Measurements from ENCODE around the gene ZMYND11. TPM values are rescaled to one million over a fixed set of nuclear protein-coding genes. Genes with fewer than 3 reads are reported as not detected.

ZMYND11 gene
- total RNA-seq, 1 experiment from 2014 or later, result 37.5 TPM

DNA sequence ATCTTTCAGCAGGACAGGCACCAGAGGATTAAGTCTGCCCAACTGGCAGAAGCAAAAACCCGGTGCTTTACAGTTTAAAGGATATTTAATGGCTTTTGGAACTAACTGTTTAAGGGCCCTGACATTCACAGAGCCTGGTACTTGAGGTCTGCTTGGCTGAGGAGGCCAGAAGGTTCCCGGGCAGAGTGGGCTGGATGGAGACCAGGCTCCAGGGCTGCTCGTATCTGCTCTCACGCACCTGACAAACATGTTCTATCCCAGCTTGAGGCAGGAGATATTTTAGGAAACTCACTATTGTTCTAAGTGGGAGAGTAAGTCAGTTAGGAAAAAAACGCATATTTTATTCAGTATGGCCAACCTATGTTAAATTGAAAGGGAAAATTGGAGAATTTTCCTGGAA, 143.5 kb downstream of the ZMYND11 start:
- in situ Hi-C loops (cut with HindIII; ENCODE audit: low pct_unique_long_range_greater_than_20kb, low sequenced_read_pairs) (no loop called here), intact Hi-C loops (cut with micrococcal nuclease; ENCODE audit: unreplicated experiment) (no loop called here)
- Histone ChIP-seq H3K9me3 (ENCODE audit: control insufficient read depth, insufficient read depth, low read depth, low read length) (no peaks in the 10 kb centered on the region), H3K27ac (ENCODE audit: low read length) (no peak overlapping the region), H3K4me3 (ENCODE audit: low read depth in 2 of 2, low read length in 2 of 2) (no peak overlapping the region), H3K27me3 (ENCODE audit: control insufficient read depth, insufficient read depth, low read length) (no peaks in the 10 kb centered on the region), H3K36me3 (ENCODE audit: control insufficient read depth, insufficient read depth, low read length) (no peaks in the 10 kb centered on the region), H3K4me1 (ENCODE audit: control insufficient read depth, insufficient read depth, low read length) (no peaks in the 10 kb centered on the region)
- POLR2A ChIA-PET, result no interaction called here
- no TSS peak for BruUV-seq (replicated peaks)
- DNase-seq (ENCODE audit: low read depth, low spot score) (no peak), ATAC-seq (no peak)
- TF ChIP-seq, protein P1, sequence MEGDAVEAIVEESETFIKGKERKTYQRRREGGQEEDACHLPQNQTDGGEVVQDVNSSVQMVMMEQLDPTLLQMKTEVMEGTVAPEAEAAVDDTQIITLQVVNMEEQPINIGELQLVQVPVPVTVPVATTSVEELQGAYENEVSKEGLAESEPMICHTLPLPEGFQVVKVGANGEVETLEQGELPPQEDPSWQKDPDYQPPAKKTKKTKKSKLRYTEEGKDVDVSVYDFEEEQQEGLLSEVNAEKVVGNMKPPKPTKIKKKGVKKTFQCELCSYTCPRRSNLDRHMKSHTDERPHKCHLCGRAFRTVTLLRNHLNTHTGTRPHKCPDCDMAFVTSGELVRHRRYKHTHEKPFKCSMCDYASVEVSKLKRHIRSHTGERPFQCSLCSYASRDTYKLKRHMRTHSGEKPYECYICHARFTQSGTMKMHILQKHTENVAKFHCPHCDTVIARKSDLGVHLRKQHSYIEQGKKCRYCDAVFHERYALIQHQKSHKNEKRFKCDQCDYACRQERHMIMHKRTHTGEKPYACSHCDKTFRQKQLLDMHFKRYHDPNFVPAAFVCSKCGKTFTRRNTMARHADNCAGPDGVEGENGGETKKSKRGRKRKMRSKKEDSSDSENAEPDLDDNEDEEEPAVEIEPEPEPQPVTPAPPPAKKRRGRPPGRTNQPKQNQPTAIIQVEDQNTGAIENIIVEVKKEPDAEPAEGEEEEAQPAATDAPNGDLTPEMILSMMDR (IDR thresholded peaks at IDR 0.05), result no peak
- TF ChIP-seq TCF7L2 (IDR thresholded peaks at IDR 0.05; ENCODE audit: low read depth, low read length) (no peak), SIN3A (IDR thresholded peaks at IDR 0.05; ENCODE audit: borderline replicate concordance, insufficient read depth, low read depth, low read length) (no peak), POLR2AphosphoS5 (IDR thresholded peaks at IDR 0.05; ENCODE audit: low read depth, low read length) (no peak)
- TF ChIP-seq, protein P2, sequence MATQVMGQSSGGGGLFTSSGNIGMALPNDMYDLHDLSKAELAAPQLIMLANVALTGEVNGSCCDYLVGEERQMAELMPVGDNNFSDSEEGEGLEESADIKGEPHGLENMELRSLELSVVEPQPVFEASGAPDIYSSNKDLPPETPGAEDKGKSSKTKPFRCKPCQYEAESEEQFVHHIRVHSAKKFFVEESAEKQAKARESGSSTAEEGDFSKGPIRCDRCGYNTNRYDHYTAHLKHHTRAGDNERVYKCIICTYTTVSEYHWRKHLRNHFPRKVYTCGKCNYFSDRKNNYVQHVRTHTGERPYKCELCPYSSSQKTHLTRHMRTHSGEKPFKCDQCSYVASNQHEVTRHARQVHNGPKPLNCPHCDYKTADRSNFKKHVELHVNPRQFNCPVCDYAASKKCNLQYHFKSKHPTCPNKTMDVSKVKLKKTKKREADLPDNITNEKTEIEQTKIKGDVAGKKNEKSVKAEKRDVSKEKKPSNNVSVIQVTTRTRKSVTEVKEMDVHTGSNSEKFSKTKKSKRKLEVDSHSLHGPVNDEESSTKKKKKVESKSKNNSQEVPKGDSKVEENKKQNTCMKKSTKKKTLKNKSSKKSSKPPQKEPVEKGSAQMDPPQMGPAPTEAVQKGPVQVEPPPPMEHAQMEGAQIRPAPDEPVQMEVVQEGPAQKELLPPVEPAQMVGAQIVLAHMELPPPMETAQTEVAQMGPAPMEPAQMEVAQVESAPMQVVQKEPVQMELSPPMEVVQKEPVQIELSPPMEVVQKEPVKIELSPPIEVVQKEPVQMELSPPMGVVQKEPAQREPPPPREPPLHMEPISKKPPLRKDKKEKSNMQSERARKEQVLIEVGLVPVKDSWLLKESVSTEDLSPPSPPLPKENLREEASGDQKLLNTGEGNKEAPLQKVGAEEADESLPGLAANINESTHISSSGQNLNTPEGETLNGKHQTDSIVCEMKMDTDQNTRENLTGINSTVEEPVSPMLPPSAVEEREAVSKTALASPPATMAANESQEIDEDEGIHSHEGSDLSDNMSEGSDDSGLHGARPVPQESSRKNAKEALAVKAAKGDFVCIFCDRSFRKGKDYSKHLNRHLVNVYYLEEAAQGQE (IDR thresholded peaks at IDR 0.05; ENCODE audit: insufficient read depth in 1 of 2, low read depth in 2 of 2, low read length in 1 of 2), result no peak
- CTCF ChIA-PET, result no interaction called here

DNA sequence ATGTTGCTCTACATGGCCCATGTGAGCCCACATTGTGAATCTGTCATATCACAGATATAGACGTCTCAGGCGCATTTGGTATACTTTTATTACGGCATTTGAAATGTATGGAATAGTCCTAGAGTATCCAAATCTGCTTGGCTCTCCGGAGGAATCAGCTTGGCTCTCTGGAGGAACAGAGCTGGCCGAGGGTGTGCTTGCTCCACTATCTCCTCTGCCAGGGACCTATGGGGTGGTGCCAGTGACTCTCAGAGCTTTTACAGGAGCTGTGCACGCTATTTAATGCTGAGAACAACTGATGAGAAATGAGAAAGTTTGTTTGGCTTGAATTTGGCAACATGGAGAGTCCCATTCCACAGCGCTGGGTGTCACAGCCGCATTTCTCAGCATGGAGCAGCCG, 144.0 kb downstream of the ZMYND11 start:
- no peaks in the 10 kb centered on the region for H3K9me3 ChIP-seq (ENCODE audit: control insufficient read depth, insufficient read depth, low read depth, low read length)
- intact Hi-C loops (cut with micrococcal nuclease; ENCODE audit: unreplicated experiment) (no loop called here), in situ Hi-C loops (cut with HindIII; ENCODE audit: low pct_unique_long_range_greater_than_20kb, low sequenced_read_pairs) (no loop called here)
- H3K27ac ChIP-seq (ENCODE audit: low read length), result no peak overlapping the region
- CTCF ChIA-PET, result no interaction called here
- TF ChIP-seq POLR2AphosphoS5 (IDR thresholded peaks at IDR 0.05; ENCODE audit: low read depth, low read length) (no peak), SIN3A (IDR thresholded peaks at IDR 0.05; ENCODE audit: borderline replicate concordance, insufficient read depth, low read depth, low read length) (no peak), TCF7L2 (IDR thresholded peaks at IDR 0.05; ENCODE audit: low read depth, low read length) (no peak)
- TF ChIP-seq, protein P2 (IDR thresholded peaks at IDR 0.05; ENCODE audit: insufficient read depth in 1 of 2, low read depth in 2 of 2, low read length in 1 of 2), result no peak
- TF ChIP-seq, protein P1 (IDR thresholded peaks at IDR 0.05), result no peak
- H3K27me3 ChIP-seq (ENCODE audit: control insufficient read depth, insufficient read depth, low read length), result no peaks in the 10 kb centered on the region
- H3K4me3 ChIP-seq (ENCODE audit: low read depth in 2 of 2, low read length in 2 of 2), result no peak overlapping the region
- no peaks in the 10 kb centered on the region for H3K36me3 ChIP-seq (ENCODE audit: control insufficient read depth, insufficient read depth, low read length)
- DNase-seq (ENCODE audit: low read depth, low spot score) (no peak), ATAC-seq (no peak)
- H3K4me1 ChIP-seq (ENCODE audit: control insufficient read depth, insufficient read depth, low read length), result no peaks in the 10 kb centered on the region
- POLR2A ChIA-PET, result no interaction called here
- no TSS peak for BruUV-seq (replicated peaks)

Measured in Panc1 (cell line).